Measurements from ENCODE around the gene AMIGO3. TPM values are rescaled to one million over a fixed set of nuclear protein-coding genes. Genes with fewer than 3 reads are reported as not detected.

AMIGO3 gene
- total RNA-seq, 1 experiment from 2014 or later: 2.7 TPM

- DNase-seq (ENCODE audit: low spot score): no peak
Observed at GRCh38 chr3:49667701-49668413, 51.6 kb downstream of the AMIGO3 start.

Small RNAs within 50 kb of the gene (small RNA-seq; reads per million reads assigned to genes)
- gene AMIGO3 (not detected), gene COX6CP14 (not detected)

Other genes starting within 250 kb of the AMIGO3 start
- 64.2 and 72.9 TPM in 2 replicates for gene DAG1, start 249.4 kb downstream of the AMIGO3 start, total RNA-seq (2014; rRNA removed; shearing (Covaris generic))
- not detected in 2 replicates for gene BSN, start 165.2 kb downstream of the AMIGO3 start, total RNA-seq (2014; rRNA removed; shearing (Covaris generic))
- gene APEH, start 45.3 kb downstream of the AMIGO3 start, total RNA-seq (2014; rRNA removed; shearing (Covaris generic)): 246 and 254 TPM in 2 replicates
- 2.2 and 3.3 TPM in 2 replicates for gene MST1, start 30.2 kb downstream of the AMIGO3 start, total RNA-seq (2014; rRNA removed; shearing (Covaris generic))
- gene RNF123, start 30.1 kb downstream of the AMIGO3 start, total RNA-seq (2014; rRNA removed; shearing (Covaris generic)): 22.4 and 24.3 TPM in 2 replicates
- gene GMPPB, start 4.3 kb upstream of the AMIGO3 start, total RNA-seq (2014; rRNA removed; shearing (Covaris generic)): 40.0 and 45.1 TPM in 2 replicates
- 24.3 and 38.3 TPM in 2 replicates for gene IP6K1, start 66.9 kb upstream of the AMIGO3 start, total RNA-seq (2014; rRNA removed; shearing (Covaris generic))
- 0.15 and 0.34 TPM in 2 replicates for gene CDHR4, start 80.2 kb upstream of the AMIGO3 start, total RNA-seq (2014; rRNA removed; shearing (Covaris generic))
- 0.15 TPM in 1 of 2 replicates, not detected in the other for gene INKA1, start 83.6 kb upstream of the AMIGO3 start, total RNA-seq (2014; rRNA removed; shearing (Covaris generic))
- gene UBA7, start 94.3 kb upstream of the AMIGO3 start, total RNA-seq (2014; rRNA removed; shearing (Covaris generic)): 5.1 and 6.1 TPM in 2 replicates
- gene TRAIP, start 136.9 kb upstream of the AMIGO3 start, total RNA-seq (2014; rRNA removed; shearing (Covaris generic)): 10.3 and 12.8 TPM in 2 replicates
- not detected in 2 replicates for gene CAMKV, start 150.2 kb upstream of the AMIGO3 start, total RNA-seq (2014; rRNA removed; shearing (Covaris generic))
- 60.3 and 64.4 TPM in 2 replicates for gene MST1R, start 184.2 kb upstream of the AMIGO3 start, total RNA-seq (2014; rRNA removed; shearing (Covaris generic))
- gene MON1A, start 210.1 kb upstream of the AMIGO3 start, total RNA-seq (2014; rRNA removed; shearing (Covaris generic)): 13.6 and 15.1 TPM in 2 replicates
- 17.4 and 23.7 TPM in 2 replicates for gene RBM6, start 220.5 kb upstream of the AMIGO3 start, total RNA-seq (2014; rRNA removed; shearing (Covaris generic))